Measurements from ENCODE around the gene PIP5K1C.
"Not testable (repeated sequence)": the region's sequence is repeated elsewhere in the genome, so short reads cannot be mapped to it uniquely, and the experiment has no call there.

The PIP5K1C gene

GRCh38 chr19:3584036-3584802 lies 116.0 kb downstream of the PIP5K1C start:
- not testable (repeated sequence) for DNase-seq

GRCh38 chr19:3581792-3582191 lies 118.5 kb downstream of the PIP5K1C start:
- not testable (repeated sequence) for DNase-seq

All from activated gamma-delta T cell treated with Interleukin-2 at 50 U/mL for 16 hours (primary cell).